AG08395 (cell line): ENCODE results near the gene FAM107A.

ENCODE experiments used
- DNase-seq: peaks from one replicate; pipeline ENCODE4 v3.0.0; 2012; ENCODE audit warnings: mixed read lengths, low spot score

FAM107A gene

GRCh38 chr3:58591517-58592510 is 14.6 kb upstream of the FAM107A start:
- DNase-seq: no peak

GRCh38 chr3:58588030-58588614 is 10.9 kb upstream of the FAM107A start:
- peak; percentile 47 for DNase-seq

GRCh38 chr3:58586776-58587192 is 9.6 kb upstream of the FAM107A start:
- DNase-seq: no peak

- DNase-seq: no peak
These were observed 8.8 kb upstream of the FAM107A start for GRCh38 chr3:58585994-58586393.

GRCh38 chr3:58585005-58585786 is 8.0 kb upstream of the FAM107A start:
- peak; percentile 91 for DNase-seq

- DNase-seq: no peak
These were observed 7.5 kb upstream of the FAM107A start for GRCh38 chr3:58584690-58585004.

- no peak for DNase-seq
These were observed 4.3 kb upstream of the FAM107A start for GRCh38 chr3:58581328-58582091.

- no peak for DNase-seq
These were observed 3.7 kb upstream of the FAM107A start for GRCh38 chr3:58580826-58581327.

- no peak for DNase-seq
These were observed 1.7 kb upstream of the FAM107A start for GRCh38 chr3:58578873-58579272.

- no peak for DNase-seq
These were observed 475 bp downstream of the FAM107A start for GRCh38 chr3:58576716-58577115.

- no peak for DNase-seq
These were observed 1.1 kb downstream of the FAM107A start for GRCh38 chr3:58575971-58576652.

- no peak for DNase-seq
These were observed 2.5 kb downstream of the FAM107A start for GRCh38 chr3:58574682-58575081.

- DNase-seq: no peak
These were observed 3.1 kb downstream of the FAM107A start for GRCh38 chr3:58574106-58574505.

- no peak for DNase-seq
These were observed 3.6 kb downstream of the FAM107A start for GRCh38 chr3:58573640-58574039.

- no peak for DNase-seq
These were observed 4.5 kb downstream of the FAM107A start for GRCh38 chr3:58572634-58573230.

- no peak for DNase-seq
These were observed 5.1 kb downstream of the FAM107A start for GRCh38 chr3:58572013-58572633.

- DNase-seq: no peak
These were observed 6.3 kb downstream of the FAM107A start for GRCh38 chr3:58570851-58571250.

- no peak for DNase-seq
These were observed 7.7 kb downstream of the FAM107A start for GRCh38 chr3:58569287-58570001.

- DNase-seq: peak; percentile 67
These were observed 8.5 kb downstream of the FAM107A start for GRCh38 chr3:58568572-58569286.
